Fibroblast of upper back skin (primary cell): ENCODE data around the gene PSMD13.
"Not testable (repeated sequence)": the region's sequence is repeated elsewhere in the genome, so short reads cannot be mapped to it uniquely, and the experiment has no call there.

ENCODE experiments used
- DNase-seq: peaks from one replicate; pipeline ENCODE4 v3.0.0-alpha.2; 2013

The PSMD13 gene

DNA sequence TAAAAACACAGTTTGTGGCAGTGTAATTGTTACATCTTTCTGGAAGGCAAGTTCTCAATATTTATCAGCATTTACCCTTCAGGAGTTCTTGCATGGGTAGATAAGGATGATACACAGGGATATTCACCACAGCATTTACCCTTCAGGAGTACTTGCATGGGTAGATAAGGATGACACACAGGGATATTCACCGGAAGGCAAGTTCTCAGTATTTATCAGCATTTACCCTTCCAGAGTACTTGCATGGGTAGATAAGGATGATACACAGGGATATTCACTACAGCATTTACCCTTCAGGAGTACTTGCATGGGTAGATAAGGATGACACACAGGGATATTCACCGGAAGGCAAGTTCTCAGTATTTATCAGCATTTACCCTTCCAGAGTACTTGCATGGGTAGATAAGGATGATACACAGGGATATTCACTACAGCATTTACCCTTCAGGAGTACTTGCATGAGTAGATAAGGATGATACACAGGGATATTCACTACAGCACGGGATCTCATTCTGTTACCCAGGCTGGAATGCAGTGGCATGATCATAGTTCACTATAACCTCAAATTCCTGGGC lies 16.0 kb upstream of the PSMD13 start:
- not testable (repeated sequence) for DNase-seq

DNA sequence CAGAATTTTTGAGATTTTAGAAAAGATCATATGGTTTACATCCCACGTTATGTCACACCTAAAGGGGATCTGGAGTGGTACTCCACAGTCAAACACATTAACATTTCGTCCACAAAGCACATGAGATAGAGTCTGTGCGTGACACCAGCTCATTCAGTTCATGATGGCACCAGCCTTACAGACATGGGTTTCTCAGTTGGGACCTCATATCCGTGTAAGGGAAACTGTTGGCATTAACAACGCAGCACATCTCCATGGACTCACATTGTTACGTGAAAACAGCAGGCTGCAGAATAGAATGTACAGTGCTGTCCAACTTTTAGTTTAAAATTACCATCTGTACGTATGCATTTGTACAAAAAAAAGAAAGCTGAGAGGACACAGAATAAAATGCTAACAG lies 15.2 kb upstream of the PSMD13 start:
- no peak for DNase-seq

GRCh38 chr11:221998-222789 lies 14.6 kb upstream of the PSMD13 start:
- DNase-seq = no peak

DNA sequence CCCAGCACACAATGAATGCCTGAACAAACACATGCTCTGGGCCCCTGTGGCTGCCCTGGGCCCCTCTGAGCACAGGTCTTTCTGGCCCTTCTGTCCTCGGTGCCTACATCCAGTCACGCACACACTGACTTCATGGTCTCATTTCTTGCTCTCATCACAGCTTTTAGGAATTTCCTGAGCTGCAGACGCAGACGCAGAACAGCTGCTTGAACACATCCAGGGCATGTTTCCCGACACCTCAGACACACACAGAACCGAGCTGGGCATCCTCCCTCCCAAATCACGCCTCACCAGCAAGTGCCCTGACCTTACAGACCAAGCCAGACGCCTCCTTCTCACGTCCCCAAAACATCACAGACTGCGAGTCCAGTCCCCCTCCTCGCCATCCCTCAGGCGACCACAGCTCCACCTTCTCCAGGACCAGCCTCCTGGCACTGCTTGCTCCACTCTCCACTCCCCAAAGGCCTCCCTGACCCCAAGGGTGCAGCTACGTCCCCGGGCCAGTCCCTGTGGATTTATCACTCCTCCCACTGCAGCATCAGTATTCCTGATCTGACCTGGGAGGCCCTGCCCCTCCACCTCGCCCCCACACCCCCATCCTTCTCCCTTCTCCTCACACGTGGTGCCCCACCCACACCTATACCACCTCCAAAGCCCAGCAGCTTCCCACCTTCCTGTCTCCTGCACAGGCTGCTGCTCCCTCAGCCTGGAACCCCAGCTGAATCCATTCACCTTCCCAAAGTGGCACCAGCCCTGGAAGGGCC lies 13.6 kb upstream of the PSMD13 start:
- DNase-seq = no peak

DNA sequence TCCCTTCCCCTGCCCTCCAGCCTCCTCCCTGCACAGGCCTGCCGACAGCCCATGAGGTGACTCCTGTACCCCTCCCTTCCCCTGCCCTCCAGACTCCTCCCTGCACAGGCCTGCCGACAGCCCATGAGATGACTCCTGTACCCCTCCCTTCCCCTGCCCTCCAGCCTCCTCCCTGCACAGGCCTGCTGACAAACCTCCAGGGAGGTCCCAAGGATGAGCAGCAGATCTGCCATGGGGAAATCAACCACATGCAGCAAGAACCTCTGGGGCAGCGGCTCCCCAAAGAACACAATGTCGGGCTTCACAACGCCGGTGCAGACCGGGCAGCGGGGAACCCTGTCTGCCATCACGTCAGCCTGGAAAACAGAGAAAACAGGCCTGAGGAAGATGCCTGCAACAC lies 12.9 kb upstream of the PSMD13 start:
- no peak for DNase-seq

- DNase-seq = no peak
Observed at GRCh38 chr11:224424-224823, 12.4 kb upstream of the PSMD13 start.

DNA sequence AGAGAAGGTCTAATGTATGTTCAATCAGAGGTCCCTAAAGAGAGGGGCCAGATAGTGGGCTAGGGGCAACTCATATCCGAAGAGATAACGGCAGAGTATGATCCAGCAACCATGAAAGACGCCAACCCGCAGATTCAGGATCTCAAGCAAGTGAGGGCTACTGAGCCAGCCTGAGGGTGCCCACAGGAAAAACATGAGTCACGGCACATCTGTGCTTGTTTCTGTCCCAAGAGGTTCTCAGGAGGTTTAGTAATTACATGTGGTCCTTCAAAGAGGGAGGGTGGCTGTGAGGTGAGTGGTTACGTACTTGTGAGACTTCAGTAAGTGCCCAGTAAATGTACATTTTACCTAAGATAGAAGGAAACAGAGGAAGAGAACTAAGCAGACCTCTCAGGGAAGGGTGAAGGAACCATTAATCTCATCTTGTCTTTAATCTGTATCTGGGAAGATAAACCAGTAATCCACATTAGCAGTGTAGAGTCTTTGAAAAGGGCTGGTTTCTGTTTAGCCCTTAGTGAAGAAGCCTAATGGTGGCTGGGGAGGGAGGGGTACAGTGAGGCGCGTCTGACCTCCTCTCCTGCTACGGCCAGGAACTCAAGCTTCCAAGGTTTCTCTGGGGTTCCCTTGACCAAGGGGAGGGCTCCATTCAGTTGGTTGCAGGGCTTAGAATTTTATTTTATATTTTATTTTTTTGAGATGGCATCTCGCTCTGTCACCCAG lies 10.9 kb upstream of the PSMD13 start:
- no peak for DNase-seq

DNA sequence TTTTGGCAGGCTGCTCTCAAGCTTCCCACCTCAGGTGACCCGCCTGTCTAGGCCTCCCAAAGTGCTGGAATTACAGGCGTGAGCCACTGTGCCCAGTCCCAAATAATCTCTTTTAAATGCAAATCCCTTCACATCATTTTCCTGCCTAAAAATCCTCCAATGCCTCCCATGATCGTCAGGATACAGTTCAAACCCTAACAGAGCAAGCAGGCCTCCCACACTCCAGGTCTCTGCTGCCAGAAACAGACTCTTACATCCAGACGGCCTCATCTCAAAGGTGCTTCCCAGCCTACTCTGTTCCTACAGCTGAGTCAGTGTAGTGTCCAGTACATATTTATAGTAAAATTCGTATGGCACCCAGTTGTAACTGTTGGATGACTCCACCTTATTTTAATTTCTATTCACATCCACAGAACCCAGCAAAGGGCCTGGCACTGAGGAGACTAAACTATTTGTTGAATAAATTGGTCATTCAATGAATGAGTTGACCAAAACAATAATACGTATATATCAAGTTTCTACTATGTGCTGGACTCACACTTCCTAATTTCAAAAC lies 8.9 kb upstream of the PSMD13 start:
- no peak for DNase-seq

DNA sequence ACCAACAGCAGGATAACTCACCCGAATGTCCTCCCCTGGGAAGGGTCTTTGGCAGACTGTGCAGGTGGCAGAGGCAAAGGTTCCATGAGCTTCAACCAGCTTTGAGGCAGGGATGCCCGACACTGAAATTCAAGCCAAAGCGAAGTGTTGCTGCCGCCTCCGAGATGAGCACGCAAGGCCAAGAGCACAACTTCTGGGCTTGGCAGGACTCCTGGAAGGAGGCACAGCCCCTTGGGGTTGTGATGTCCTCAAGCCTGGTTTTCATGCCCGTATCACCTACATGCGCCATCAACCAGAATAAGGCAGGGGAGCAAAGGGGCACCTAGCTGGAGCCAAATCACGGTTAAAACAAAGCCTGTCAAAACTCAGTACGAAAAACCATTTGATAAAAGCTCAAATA lies 6.3 kb upstream of the PSMD13 start:
- DNase-seq = no peak

DNA sequence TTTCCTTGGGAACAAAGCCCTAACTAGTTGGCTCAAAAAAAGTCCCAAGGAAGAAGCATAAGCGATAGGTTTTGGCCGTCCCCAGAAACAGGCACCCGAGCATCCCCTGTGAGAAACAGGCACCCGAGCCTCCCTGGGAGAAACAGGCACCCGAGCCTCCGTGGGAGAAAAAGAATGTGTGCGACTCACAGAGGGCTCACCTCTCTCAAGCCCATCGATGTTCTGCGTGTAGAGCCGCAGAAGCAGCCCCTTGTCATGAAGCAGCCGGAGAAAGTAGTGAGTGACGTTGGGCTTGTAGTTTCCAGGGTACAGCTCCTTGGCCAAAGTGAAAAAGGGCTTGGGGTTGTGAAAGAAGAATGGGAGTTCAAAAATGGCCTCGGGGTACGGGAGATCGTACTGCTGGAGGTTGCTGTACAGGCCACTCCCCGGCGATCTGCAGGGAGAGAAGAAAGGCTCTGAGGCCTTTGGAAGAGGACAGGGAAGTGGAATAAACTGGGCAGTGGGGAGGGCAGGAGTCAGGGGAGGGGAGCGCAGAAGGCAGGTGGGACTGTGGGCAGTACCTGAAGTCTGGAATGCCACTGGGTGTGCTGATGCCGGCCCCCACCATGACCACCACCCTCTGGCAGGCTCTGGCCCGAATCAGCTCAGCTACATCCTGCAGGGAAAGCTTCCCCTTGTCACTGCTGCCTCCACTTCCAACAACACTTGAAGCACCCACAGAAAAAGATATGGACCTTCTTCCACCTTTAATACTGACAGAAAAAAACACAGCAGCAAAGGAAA lies 3.8 kb upstream of the PSMD13 start:
- no peak for DNase-seq

DNA sequence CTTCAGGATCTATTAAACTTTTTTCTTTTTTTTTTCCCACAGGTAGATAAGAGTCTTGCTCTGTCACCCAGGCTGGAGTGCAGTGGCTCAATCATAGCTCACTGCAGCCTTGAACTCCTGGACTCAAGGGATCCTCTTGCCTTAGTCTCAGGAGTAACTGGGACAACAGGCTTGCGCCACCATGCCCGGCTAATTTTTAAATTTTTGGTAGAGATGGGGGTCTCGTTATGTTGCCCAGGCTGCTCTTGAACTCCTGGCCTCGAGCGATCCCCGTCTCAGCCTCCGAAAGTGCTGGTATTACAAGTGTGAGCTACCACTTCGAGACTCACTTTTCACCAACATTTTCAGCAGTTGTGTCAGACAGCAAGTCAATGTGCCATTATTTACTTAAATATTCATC lies 1.6 kb upstream of the PSMD13 start:
- DNase-seq = no peak

DNA sequence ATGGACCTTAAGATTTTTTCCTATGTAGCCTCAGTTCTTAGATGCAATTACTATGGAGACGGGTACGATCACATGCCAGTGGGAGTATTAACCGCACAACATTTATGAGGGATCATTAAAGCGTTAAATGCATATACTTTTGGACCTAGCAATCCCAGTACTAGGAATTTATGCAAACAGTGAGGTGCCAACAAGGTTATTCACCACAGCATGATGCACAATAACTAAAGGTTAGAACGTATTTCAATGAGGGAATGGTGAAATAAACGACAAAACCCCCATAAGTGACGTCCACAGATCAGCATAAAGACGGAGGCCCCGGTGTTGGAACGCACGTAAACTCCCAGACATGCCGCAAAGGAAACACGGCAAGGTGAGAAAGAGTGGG lies 1.2 kb upstream of the PSMD13 start:
- no peak for DNase-seq

DNA sequence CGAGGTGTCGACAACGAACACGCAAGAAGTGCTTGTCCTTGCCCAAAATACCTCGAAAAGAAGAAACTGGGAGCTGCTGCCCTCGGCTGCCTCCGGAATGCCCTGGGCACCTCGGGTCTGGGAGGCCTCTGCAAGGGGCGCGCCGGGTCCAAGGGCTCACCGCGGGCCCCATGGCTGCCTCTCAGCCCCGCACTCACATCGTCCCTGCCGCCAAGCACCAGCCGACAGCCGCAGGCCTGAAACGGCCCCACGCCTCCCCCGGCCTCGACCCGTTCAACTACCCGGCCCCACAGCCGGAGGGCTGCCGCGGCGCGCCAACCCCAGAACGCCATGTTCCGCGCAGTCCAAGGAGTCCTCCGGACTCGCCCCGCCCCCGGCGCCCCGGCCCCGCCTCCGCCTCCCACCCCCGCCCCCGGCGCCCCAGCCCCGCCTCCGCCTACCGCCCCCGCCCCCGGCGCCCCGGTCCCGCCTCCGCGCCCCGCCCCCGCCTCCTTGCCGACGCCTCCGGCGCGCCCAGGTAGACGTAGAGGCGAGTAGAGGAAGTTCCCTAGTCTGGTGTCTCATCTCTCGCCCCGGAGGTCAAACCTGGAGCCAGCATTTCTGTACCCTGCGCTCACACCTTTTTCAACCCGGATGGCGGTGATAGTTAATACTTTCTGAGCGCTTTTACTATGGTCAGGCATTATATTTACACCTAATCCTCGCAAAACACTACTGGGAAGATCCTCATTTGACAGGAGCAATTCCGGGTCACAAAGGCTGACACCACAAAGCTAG lies 591 bp upstream of the PSMD13 start, which contains the start of gene SIRT3:
Gene SIRT3, minus strand, starts transcription at position 346 of the 777 bp plus-strand sequence. Its CDS starts 14 bp downstream, at position 332.
- peak; percentile 79 for DNase-seq

- DNase-seq = not testable (repeated sequence)
Observed at GRCh38 chr11:238346-238745, 1.6 kb downstream of the PSMD13 start.

DNA sequence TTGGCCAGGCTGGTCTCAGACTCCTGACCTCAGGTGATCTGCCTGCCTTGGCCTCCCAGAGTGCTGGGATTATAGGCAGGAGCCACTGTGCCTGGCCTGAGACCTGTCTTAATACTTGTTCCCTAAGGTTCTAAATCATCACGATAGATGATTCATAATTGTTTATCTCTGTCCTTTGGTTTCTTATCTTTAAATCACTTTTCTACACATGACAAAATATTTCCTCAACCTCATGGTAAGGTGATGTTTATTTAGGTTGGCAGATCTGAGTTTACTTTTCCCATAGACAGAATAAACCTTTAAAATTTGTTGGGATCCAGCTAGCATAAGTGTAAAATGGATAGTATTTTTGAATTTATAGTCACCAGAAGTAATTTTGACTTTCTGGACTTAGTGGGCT lies 3.5 kb downstream of the PSMD13 start:
- no peak for DNase-seq

DNA sequence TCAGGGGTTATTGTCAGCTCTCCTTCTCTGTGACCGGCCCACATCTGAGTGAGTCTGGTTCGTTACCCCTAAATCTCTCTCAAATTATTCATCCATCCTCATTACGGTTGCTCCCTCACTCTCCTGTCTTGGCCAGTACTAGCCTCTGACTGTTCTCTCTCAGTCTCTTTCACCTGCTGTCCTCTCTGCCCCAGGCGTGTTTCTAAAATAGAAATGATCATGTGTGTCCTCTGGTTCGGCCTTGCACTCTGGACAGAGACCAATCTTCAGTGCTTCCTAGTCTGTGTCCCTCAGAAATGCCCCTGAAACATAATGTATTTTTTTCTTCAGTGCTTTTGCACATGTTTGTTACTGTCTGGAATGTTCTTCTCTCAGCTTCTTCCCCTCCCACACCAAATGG lies 4.9 kb downstream of the PSMD13 start:
- DNase-seq = no peak

DNA sequence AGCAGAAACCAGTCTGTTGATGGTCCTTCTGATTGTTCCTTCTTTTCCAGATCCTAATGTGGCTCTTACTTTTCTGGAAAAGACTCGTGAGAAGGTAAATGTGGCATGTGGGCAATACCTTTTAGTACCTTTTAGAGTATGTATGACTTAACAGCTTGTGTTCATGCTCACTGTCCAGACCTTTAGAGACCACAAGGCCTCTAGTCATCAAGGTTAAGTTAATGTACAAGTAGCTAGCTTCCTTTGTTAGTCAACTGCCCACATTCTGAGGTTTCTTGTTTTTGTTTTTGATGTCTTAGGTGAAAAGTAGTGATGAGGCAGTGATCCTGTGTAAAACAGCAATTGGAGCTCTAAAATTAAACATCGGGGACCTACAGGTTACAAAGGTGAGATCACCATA lies 7.6 kb downstream of the PSMD13 start:
- no peak for DNase-seq

- DNase-seq = no peak
Observed at GRCh38 chr11:249062-249461, 12.3 kb downstream of the PSMD13 start.

DNA sequence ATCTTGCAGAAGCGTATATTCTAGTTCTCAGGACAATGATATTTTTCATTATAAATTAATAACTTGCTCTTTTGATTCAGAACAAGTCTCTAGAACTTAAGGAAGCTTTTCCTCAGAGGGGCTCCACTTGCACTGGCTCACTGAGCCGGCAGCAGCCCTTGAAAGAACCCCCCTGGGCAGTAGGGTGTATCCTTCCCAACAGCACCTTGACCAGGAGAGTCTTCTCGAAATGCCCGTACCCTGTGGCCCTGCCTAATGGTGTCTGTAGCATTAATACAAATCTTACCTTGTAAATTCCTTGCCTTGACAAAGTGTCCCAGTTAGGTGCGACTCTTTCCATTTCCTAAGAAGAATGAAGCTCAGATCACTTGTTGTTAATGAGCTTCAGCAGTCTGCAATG lies 13.5 kb downstream of the PSMD13 start:
- no peak for DNase-seq

- peak; percentile 45 for DNase-seq
Observed at GRCh38 chr11:250740-251299, 14.0 kb downstream of the PSMD13 start.

DNA sequence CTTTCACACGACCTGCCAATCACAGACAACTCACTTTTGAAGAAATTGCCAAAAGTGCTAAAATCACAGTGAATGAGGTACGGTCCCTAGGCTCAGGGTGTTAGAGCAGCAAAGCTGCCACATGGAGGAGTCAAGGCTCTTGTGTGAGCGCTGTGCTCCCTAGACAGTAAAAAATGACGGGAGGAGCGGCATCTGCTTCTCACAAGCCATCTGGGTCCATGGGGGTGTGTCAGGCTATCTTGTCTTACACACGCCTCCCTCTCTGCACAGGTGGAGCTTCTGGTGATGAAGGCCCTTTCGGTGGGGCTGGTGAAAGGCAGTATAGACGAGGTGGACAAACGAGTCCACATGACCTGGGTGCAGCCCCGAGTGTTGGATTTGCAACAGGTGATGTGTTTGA lies 14.8 kb downstream of the PSMD13 start:
- DNase-seq = no peak
